GM10266 (cell line): ENCODE measurements around the gene SETD2.
"Not testable (repeated sequence)": the region's sequence is repeated elsewhere in the genome, so short reads cannot be mapped to it uniquely, and the experiment has no call there.

Experiments
- DNase-seq: peaks from one replicate; pipeline ENCODE4 v3.0.0; 2012; ENCODE audit errors: extremely low spot score
- TF ChIP-seq, protein P1 (sequence below): IDR thresholded peaks from 2 replicates; pipeline ENCODE4 v1.5.1; 2012; ENCODE audit warnings: mild to moderate bottlenecking, low read depth; ENCODE audit not compliant: control insufficient read depth, insufficient read depth; ENCODE audit errors: missing control alignments

The SETD2 gene

DNA sequence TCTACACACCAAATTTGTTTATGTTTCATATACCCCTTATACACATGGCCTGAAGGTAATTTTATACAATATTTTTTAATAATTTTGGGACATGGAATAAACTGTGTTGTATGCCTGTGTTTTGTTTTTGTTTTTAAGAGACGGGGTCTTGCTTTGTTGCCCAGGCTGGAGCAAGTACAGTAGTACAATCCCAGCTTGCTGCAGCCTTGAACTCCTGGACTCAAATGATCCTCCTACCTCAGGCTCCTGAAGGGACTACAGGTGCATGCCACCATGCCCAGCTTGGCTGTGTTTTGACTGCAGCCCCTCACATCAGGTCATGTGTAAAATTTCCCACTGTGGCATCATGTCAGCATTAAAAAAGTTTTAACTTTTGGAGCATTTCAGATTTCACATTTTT, 18.6 kb downstream of the SETD2 start:
- DNase-seq, result no peak
- TF ChIP-seq, protein P1, sequence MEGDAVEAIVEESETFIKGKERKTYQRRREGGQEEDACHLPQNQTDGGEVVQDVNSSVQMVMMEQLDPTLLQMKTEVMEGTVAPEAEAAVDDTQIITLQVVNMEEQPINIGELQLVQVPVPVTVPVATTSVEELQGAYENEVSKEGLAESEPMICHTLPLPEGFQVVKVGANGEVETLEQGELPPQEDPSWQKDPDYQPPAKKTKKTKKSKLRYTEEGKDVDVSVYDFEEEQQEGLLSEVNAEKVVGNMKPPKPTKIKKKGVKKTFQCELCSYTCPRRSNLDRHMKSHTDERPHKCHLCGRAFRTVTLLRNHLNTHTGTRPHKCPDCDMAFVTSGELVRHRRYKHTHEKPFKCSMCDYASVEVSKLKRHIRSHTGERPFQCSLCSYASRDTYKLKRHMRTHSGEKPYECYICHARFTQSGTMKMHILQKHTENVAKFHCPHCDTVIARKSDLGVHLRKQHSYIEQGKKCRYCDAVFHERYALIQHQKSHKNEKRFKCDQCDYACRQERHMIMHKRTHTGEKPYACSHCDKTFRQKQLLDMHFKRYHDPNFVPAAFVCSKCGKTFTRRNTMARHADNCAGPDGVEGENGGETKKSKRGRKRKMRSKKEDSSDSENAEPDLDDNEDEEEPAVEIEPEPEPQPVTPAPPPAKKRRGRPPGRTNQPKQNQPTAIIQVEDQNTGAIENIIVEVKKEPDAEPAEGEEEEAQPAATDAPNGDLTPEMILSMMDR, result no peak

DNA sequence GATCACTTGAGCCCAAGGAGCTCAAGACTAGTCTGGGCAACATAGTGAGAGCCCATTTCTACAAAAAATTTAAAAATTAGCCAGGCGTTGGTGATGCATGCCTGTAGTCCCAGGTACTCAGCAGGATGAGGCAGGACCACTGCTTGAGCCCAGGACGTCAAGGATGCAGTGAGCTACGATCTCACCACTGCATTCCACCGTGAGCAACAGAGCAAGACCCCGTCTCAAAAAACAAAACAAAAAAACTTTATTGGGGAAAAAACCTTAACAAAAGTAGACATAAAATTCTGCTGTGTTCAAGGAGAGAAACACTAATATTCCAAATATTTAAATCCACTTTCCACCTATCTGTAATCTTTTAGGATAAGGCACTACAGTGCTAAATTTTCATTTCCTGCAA, 20.8 kb downstream of the SETD2 start:
- no peak for DNase-seq
- TF ChIP-seq, protein P1, result no peak

DNA sequence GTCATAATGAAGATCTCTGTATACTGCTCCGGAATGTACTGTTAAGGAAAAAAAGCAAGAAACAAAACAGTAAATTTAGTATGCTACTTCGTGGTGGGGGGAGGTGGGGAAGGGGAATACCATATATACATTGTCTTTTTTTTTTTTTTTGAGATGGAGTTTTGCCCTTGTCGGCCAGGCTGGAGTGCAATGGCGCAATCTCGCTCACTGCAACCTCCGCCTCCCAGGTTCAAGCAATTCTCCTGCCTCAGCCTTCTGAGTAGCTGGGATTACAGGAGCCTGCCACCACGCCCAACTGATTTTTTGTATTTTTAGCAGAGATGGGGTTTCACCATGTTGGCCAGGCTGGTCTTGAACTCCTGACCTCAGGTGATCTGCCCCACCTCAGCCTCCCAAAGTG, 21.4 kb downstream of the SETD2 start:
- DNase-seq, result not testable (repeated sequence)

DNA sequence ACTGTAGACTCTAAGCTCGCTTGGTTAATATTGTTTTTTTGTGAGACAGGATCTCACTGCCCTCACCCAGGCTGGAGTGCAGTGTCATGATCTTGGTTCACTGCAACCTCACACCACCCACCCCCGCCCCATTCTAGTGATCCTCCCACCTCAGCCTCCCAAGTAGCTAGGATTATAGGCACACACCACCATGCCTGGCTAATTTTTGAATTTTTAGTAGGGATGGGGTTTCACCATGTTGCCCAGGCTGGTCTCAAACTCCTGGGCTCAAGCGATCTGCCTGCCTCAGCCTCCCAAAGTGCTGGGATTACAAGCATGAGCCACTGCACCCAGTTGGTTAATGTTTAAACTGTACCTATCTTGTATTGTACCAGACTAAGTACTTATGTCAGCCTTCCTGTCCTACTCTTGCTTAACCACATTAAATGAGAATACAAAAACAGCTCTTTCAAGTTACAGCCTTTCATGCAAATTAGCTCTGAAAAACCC, 22.9 kb downstream of the SETD2 start:
- peak; percentile 70 for DNase-seq

DNA sequence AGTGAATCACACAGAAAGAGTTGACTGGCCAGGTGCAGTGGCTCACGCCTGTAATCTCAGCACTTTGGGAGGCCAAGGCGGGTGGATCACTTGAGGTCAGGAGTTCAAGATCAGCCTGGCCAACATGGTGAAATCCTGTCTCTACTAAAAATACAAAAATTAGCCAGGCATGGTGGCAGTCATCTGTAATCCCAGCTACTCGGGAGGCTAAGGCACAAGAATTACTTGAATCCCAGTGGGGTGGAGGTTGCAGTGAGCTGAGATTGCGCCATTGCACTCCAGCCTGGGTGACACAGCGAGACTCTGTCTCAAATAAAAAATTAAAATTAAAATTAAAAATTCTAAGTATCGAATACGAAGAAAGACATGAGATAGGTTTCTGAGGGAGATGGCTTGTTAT, 23.4 kb downstream of the SETD2 start:
- not testable (repeated sequence) for DNase-seq

DNA sequence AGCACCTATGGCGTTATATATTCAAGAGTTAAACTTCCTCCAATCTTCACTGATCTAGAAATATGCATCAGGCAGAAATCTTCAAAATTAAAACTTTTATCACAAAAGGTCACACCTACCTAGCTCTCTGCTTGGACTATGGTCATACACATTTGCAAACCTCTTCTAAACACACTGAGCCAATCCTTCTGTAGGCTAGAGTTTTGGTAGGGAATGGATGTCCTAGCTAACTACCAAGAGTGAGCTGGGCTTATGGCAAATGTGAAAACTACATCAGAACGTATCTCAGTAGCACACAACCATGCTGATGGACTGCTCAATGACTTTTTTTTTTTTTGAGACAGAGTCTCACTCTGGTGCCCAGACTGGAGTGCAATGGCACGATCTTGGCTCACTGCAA, 29.6 kb downstream of the SETD2 start:
- TF ChIP-seq, protein P1, result no peak
- no peak for DNase-seq

DNA sequence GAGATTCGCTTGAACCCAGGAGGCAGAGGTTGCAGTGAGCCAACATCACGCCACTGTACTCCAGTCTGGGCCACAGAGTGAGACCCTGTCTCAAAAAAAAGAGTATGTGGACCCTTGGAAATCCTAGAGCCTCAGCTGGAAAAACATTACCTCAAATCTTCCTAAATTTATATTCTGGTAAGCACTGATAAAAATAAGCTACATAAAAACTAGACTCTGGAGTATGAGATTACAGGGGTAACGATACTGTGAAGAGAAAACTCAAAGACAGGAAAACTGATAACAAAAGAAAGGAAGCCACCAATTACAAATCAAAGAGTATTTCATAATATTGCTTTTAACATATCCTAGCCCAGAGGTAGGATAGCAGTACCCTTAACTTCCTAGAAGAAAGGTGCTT, 30.3 kb downstream of the SETD2 start:
- DNase-seq, result no peak
- TF ChIP-seq, protein P1, result no peak

DNA sequence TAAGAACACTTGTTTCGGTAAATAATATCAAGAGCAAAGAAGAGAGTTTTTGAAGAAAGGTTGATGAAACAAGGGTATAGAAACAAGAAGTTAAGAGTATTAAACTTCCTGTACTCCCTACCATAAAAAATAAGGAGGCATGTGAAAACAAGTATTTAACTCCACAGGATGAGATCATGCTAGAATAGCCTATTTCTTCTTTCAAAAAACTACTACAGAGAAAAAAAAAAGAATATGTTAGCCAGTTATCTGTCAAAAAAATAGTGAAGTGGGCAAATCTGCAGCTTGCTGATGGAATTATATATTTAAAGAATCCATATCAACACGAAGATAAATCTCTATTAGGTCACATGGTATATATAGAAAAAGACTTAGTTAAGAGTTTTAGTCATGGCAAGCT, 33.4 kb downstream of the SETD2 start:
- no peak for DNase-seq
- TF ChIP-seq, protein P1, result no peak

DNA sequence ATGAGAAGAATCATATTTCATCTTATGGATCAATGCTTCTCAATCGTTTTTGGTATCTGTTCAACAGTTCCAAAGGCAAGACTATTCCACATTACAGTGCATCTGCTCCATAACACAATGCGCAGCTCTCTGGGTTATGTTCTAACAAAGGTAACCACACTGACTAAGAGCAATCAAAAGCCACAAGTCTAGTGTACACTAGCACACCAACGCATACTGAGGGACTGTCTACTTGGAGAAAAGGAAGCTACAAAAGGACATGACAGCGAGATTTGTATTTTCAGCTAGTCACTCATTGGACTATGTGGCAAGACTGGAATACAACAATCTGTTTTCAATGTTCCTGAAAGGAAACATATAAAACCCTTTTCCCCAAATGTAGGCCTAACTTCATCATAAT, 35.8 kb downstream of the SETD2 start:
- TF ChIP-seq, protein P1, result no peak
- DNase-seq, result no peak
